ENCODE measurements around the gene PARD3B.

PARD3B gene

GRCh38 chr2:204604061-204604460 is 58.8 kb downstream of the PARD3B start:
- DNase-seq (ENCODE audit: low read depth in 1 of 2, low spot score in 1 of 2) = no peak
- TF ChIP-seq POLR2AphosphoS5 (IDR thresholded peaks at IDR 0.05; ENCODE audit: low read depth) (no peak), REST (IDR thresholded peaks at IDR 0.05; ENCODE audit: insufficient replicate concordance, low read depth) (no peak), GABPA (IDR thresholded peaks at IDR 0.05; ENCODE audit: low read depth) (no peak), SPI1 (IDR thresholded peaks at IDR 0.05; ENCODE audit: borderline replicate concordance, low read depth) (no peak)
- no peak overlapping the region for H3K27ac ChIP-seq (replicated peaks)
- H3K4me3 ChIP-seq (replicated peaks; ENCODE audit: insufficient read depth, low read length) = no peak overlapping the region
- no peaks in the 10 kb centered on the region for H3K27me3 ChIP-seq (ENCODE audit: insufficient read depth, poor library complexity, severe bottlenecking)

- no peak for TF ChIP-seq GABPA (IDR thresholded peaks at IDR 0.05; ENCODE audit: low read depth)
- TF ChIP-seq REST (IDR thresholded peaks at IDR 0.05; ENCODE audit: insufficient replicate concordance, low read depth) = no peak
- TF ChIP-seq SPI1 (IDR thresholded peaks at IDR 0.05; ENCODE audit: borderline replicate concordance, low read depth) = no peak
- no peak for TF ChIP-seq CTCF (IDR thresholded peaks at IDR 0.05; ENCODE audit: insufficient read depth, low read length)
- TF ChIP-seq POLR2AphosphoS5 (IDR thresholded peaks at IDR 0.05; ENCODE audit: low read depth) = no peak
- no peak for DNase-seq (ENCODE audit: low read depth in 1 of 2, low spot score in 1 of 2)
- Histone ChIP-seq H3K4me3 (replicated peaks; ENCODE audit: insufficient read depth, low read length) (no peak overlapping the region), H3K27ac (replicated peaks) (no peak overlapping the region), H3K27me3 (ENCODE audit: insufficient read depth, poor library complexity, severe bottlenecking) (no peaks in the 10 kb centered on the region)
Observed at GRCh38 chr2:204608237-204608939, 63.1 kb downstream of the PARD3B start.

- no peak for TF ChIP-seq REST (IDR thresholded peaks at IDR 0.05; ENCODE audit: insufficient replicate concordance, low read depth)
- no peak for TF ChIP-seq SPI1 (IDR thresholded peaks at IDR 0.05; ENCODE audit: borderline replicate concordance, low read depth)
- TF ChIP-seq CTCF (IDR thresholded peaks at IDR 0.05; ENCODE audit: insufficient read depth, low read length) = no peak
- no peak for TF ChIP-seq POLR2AphosphoS5 (IDR thresholded peaks at IDR 0.05; ENCODE audit: low read depth)
- no peak for TF ChIP-seq GABPA (IDR thresholded peaks at IDR 0.05; ENCODE audit: low read depth)
- Histone ChIP-seq H3K4me3 (replicated peaks; ENCODE audit: insufficient read depth, low read length) (no peak overlapping the region), H3K27ac (replicated peaks) (no peak overlapping the region), H3K27me3 (ENCODE audit: insufficient read depth, poor library complexity, severe bottlenecking) (no peaks in the 10 kb centered on the region)
- no peak for DNase-seq (ENCODE audit: low read depth in 1 of 2, low spot score in 1 of 2)
Observed at GRCh38 chr2:204611017-204611631, 65.8 kb downstream of the PARD3B start.
